ENCODE data around the gene KDM4C.

- TF ChIP-seq EZH2 (IDR thresholded peaks at IDR 0.05; ENCODE audit: low read length, missing control alignments) (no peak), CTCF (conservative IDR thresholded peaks at IDR 0.05 in 1 of 2, IDR thresholded peaks at IDR 0.05 in 1 of 2; ENCODE audit: low read depth in 1 of 2, low read length in 2 of 2) (no peak)
Observed at GRCh38 chr9:7192266-7192665, 434.5 kb downstream of the KDM4C start.
